ENCODE data around the gene GUCY1A2.

GRCh38 chr11:106632283-106632682 is 386.0 kb downstream of the GUCY1A2 start:
- no peak for TF ChIP-seq TAF1 (IDR thresholded peaks at IDR 0.05; ENCODE audit: low read depth, low read length)
- TF ChIP-seq POLR2AphosphoS5 (IDR thresholded peaks at IDR 0.05; ENCODE audit: low read depth, low read length): no peak
- TF ChIP-seq POLR2A (IDR thresholded peaks at IDR 0.05; ENCODE audit: low read depth, low read length): no peak
